Measurements from ENCODE around the gene ZBP1.
A peak's percentile ranks its signal among the peaks of the same experiment; 100 is the strongest.

ZBP1 gene

GRCh38 chr20:57627339-57627738 is 7.1 kb upstream of the ZBP1 start:
- in situ Hi-C loops (cut with HindIII; ENCODE audit: low sequenced_read_pairs) = no loop called here
- H3K4me3 ChIP-seq (ENCODE audit: low read depth, low read length) = no peak overlapping the region
- DNase-seq (ENCODE audit: low read depth, low spot score) = no peak
- TF ChIP-seq CTCF (IDR thresholded peaks at IDR 0.05; ENCODE audit: low read depth, low read length) = no peak

GRCh38 chr20:57625978-57626377 is 5.8 kb upstream of the ZBP1 start:
- in situ Hi-C loops (cut with HindIII; ENCODE audit: low sequenced_read_pairs) = no loop called here
- H3K4me3 ChIP-seq (ENCODE audit: low read depth, low read length) = no peak overlapping the region
- TF ChIP-seq CTCF (IDR thresholded peaks at IDR 0.05; ENCODE audit: low read depth, low read length) = no peak
- DNase-seq (ENCODE audit: low read depth, low spot score) = no peak

GRCh38 chr20:57625181-57625958 is 5.1 kb upstream of the ZBP1 start:
- no peak overlapping the region for H3K4me3 ChIP-seq (ENCODE audit: low read depth, low read length)
- no peak for DNase-seq (ENCODE audit: low read depth, low spot score)
- TF ChIP-seq CTCF (IDR thresholded peaks at IDR 0.05; ENCODE audit: low read depth, low read length) = no peak
- in situ Hi-C loops (cut with HindIII; ENCODE audit: low sequenced_read_pairs) = no loop called here

GRCh38 chr20:57624124-57624523 is 3.9 kb upstream of the ZBP1 start:
- in situ Hi-C loops (cut with HindIII; ENCODE audit: low sequenced_read_pairs) = no loop called here
- H3K4me3 ChIP-seq (ENCODE audit: low read depth, low read length) = no peak overlapping the region
- no peak for TF ChIP-seq CTCF (IDR thresholded peaks at IDR 0.05; ENCODE audit: low read depth, low read length)
- no peak for DNase-seq (ENCODE audit: low read depth, low spot score)

GRCh38 chr20:57622579-57623381 is 2.6 kb upstream of the ZBP1 start:
- TF ChIP-seq CTCF (IDR thresholded peaks at IDR 0.05; ENCODE audit: low read depth, low read length) = peak; percentile 93
- in situ Hi-C loops (cut with HindIII; ENCODE audit: low sequenced_read_pairs) = no loop called here
- DNase-seq (ENCODE audit: low read depth, low spot score) = peak; percentile 71
- no peak overlapping the region for H3K4me3 ChIP-seq (ENCODE audit: low read depth, low read length)

GRCh38 chr20:57622201-57622570 is 2.0 kb upstream of the ZBP1 start:
- no peak for TF ChIP-seq CTCF (IDR thresholded peaks at IDR 0.05; ENCODE audit: low read depth, low read length)
- no peak overlapping the region for H3K4me3 ChIP-seq (ENCODE audit: low read depth, low read length)
- no peak for DNase-seq (ENCODE audit: low read depth, low spot score)
- in situ Hi-C loops (cut with HindIII; ENCODE audit: low sequenced_read_pairs) = no loop called here

Data from astrocyte of the spinal cord (primary cell).